AG09309 (cell line): ENCODE results near the gene ACIN1.

Experiments
- DNase-seq: peaks from one replicate; pipeline ENCODE4 v3.0.0-alpha.2; 2010; ENCODE audit warnings: low read depth
- H3K4me3 ChIP-seq: 2 replicates; pipeline ENCODE4 v1.5.1; 2011; ENCODE audit warnings: mild to moderate bottlenecking, low read depth, low read length, moderate library complexity; ENCODE audit not compliant: control insufficient read depth
- CTCF ChIP-seq: IDR thresholded peaks from 2 replicates; pipeline ENCODE4 v1.5.1; 2011; ENCODE audit warnings: mild to moderate bottlenecking, low read depth, low read length, inconsistent platforms; ENCODE audit not compliant: insufficient read depth, control insufficient read depth; ENCODE audit errors: missing control alignments

Gene ACIN1

GRCh38 chr14:23105348-23105824 lies 10.4 kb upstream of the ACIN1 start:
- H3K4me3 ChIP-seq, result no peak overlapping the region
- no peak for DNase-seq
- TF ChIP-seq CTCF, result no peak

- DNase-seq, result no peak
- H3K4me3 ChIP-seq, result no peak within 1 kb of the TSS
- TF ChIP-seq CTCF, result no peak
Measured at GRCh38 chr14:23104591-23105347, 9.8 kb upstream of the ACIN1 start, which contains the start of gene CIROP. CIROP (minus strand) TSS chr14:23104989; CDS start chr14:23104920, 69 bp downstream.

DNA sequence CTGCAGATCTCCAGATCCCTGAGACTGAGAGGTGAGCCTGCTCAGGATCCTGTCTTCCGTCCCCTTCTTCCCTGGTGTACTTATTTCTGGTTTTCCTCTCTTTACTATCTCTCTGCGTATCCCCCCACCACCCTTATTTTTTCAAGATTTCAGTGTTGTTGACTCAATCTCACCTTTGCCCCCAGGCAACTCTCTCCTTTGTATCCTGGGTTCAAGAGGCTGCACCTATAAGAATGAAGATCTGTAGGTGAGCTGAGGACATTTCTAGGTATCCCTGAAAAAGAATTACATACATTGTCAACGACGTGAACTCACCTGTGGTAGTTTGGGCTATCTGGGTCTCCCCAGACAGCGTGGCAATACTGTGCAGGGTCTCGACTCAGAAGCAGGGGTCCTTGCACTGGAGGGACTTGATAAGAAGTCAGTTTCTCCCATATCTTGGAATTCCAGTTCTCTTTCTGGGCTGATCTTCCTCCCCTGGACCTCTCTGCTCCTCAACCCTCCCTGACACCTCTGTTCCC lies 9.2 kb upstream of the ACIN1 start:
- no peak for DNase-seq
- TF ChIP-seq CTCF, result no peak
- H3K4me3 ChIP-seq, result no peak overlapping the region

DNA sequence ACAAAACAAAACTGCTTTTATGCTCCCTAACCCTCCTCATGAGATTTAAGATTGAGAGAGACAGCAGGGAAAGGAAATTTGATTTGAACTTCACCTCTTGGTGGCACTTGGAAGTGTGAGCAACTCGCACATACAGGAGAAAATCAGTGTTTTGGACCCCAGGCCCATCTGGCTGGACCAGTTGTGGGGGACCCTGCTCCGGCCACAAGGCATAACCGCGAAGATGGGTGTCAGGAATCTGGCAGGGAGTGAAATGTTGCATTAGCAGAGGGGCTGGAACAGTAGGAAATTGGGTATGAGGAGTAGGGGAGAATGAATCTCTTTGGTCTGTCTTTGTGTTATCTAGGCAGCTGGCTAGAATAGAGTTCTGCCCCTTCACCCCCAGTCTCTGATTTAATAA lies 8.6 kb upstream of the ACIN1 start:
- no peak for TF ChIP-seq CTCF
- DNase-seq, result no peak
- H3K4me3 ChIP-seq, result no peak overlapping the region

GRCh38 chr14:23102801-23103200 lies 7.9 kb upstream of the ACIN1 start:
- DNase-seq, result no peak
- no peak for TF ChIP-seq CTCF
- no peak overlapping the region for H3K4me3 ChIP-seq

GRCh38 chr14:23101986-23102625 lies 7.2 kb upstream of the ACIN1 start:
- H3K4me3 ChIP-seq, result no peak overlapping the region
- no peak for DNase-seq
- no peak for TF ChIP-seq CTCF
